Measurements from ENCODE around the gene LIN7A.
"Not testable (repeated sequence)": the region's sequence is repeated elsewhere in the genome, so short reads cannot be mapped to it uniquely, and the experiment has no call there.

Gene LIN7A

GRCh38 chr12:80878452-80878851 is 59.3 kb downstream of the LIN7A start:
- not testable (repeated sequence) for H3K36me3 ChIP-seq (ENCODE audit: control insufficient read depth, insufficient read depth, low read length); H3K4me3 ChIP-seq (ENCODE audit: low read depth, low read length); H3K9me3 ChIP-seq (ENCODE audit: control insufficient read depth, insufficient read depth, low read length); H3K4me1 ChIP-seq (ENCODE audit: control insufficient read depth, insufficient read depth, low read length); H3K27me3 ChIP-seq (ENCODE audit: control insufficient read depth, insufficient read depth, low read length); H3K9ac ChIP-seq (ENCODE audit: low read depth, low read length); H3K27ac ChIP-seq (ENCODE audit: low read depth, low read length)

GRCh38 chr12:80877721-80878265 is 59.9 kb downstream of the LIN7A start:
- Histone ChIP-seq H3K36me3 (ENCODE audit: control insufficient read depth, insufficient read depth, low read length) (no peaks in the 10 kb centered on the region), H3K9ac (ENCODE audit: low read depth, low read length) (no peak overlapping the region), H3K9me3 (ENCODE audit: control insufficient read depth, insufficient read depth, low read length) (no peaks in the 10 kb centered on the region), H3K27ac (ENCODE audit: low read depth, low read length) (no peak overlapping the region), H3K4me1 (ENCODE audit: control insufficient read depth, insufficient read depth, low read length) (peaks cover 2% of the 10 kb centered on the region; the same call in 1 of the 2 replicates), H3K4me3 (ENCODE audit: low read depth, low read length) (no peak overlapping the region), H3K27me3 (ENCODE audit: control insufficient read depth, insufficient read depth, low read length) (no peaks in the 10 kb centered on the region)

- H3K9me3 ChIP-seq (ENCODE audit: control insufficient read depth, insufficient read depth, low read length): no peaks in the 10 kb centered on the region
- no peaks in the 10 kb centered on the region for H3K4me1 ChIP-seq (ENCODE audit: control insufficient read depth, insufficient read depth, low read length)
- no peak overlapping the region for H3K9ac ChIP-seq (ENCODE audit: low read depth, low read length)
- no peaks in the 10 kb centered on the region for H3K27me3 ChIP-seq (ENCODE audit: control insufficient read depth, insufficient read depth, low read length)
- H3K4me3 ChIP-seq (ENCODE audit: low read depth, low read length): no peak overlapping the region
- no peak overlapping the region for H3K27ac ChIP-seq (ENCODE audit: low read depth, low read length)
- no peaks in the 10 kb centered on the region for H3K36me3 ChIP-seq (ENCODE audit: control insufficient read depth, insufficient read depth, low read length)
Measured at GRCh38 chr12:80872053-80872452, 65.7 kb downstream of the LIN7A start.

GRCh38 chr12:80869264-80869663 is 68.5 kb downstream of the LIN7A start:
- Histone ChIP-seq H3K4me1 (ENCODE audit: control insufficient read depth, insufficient read depth, low read length) (0 out of 2 replicates have a peak, but pooled peaks cover 6% of the 10 kb centered on the region), H3K9me3 (ENCODE audit: control insufficient read depth, insufficient read depth, low read length) (no peaks in the 10 kb centered on the region), H3K36me3 (ENCODE audit: control insufficient read depth, insufficient read depth, low read length) (no peaks in the 10 kb centered on the region), H3K27me3 (ENCODE audit: control insufficient read depth, insufficient read depth, low read length) (no peaks in the 10 kb centered on the region), H3K9ac (ENCODE audit: low read depth, low read length) (no peak overlapping the region), H3K4me3 (ENCODE audit: low read depth, low read length) (no peak overlapping the region), H3K27ac (ENCODE audit: low read depth, low read length) (no peak overlapping the region)

- H3K27me3 ChIP-seq (ENCODE audit: control insufficient read depth, insufficient read depth, low read length): no peaks in the 10 kb centered on the region
- no peaks in the 10 kb centered on the region for H3K36me3 ChIP-seq (ENCODE audit: control insufficient read depth, insufficient read depth, low read length)
- no peak overlapping the region for H3K27ac ChIP-seq (ENCODE audit: low read depth, low read length)
- 0 out of 2 replicates have a peak, but pooled peaks cover 9% of the 10 kb centered on the region for H3K4me1 ChIP-seq (ENCODE audit: control insufficient read depth, insufficient read depth, low read length)
- H3K4me3 ChIP-seq (ENCODE audit: low read depth, low read length): no peak overlapping the region
- no peak overlapping the region for H3K9ac ChIP-seq (ENCODE audit: low read depth, low read length)
- no peaks in the 10 kb centered on the region for H3K9me3 ChIP-seq (ENCODE audit: control insufficient read depth, insufficient read depth, low read length)
Measured at GRCh38 chr12:80868576-80868975, 69.2 kb downstream of the LIN7A start.

GRCh38 chr12:80867941-80868340 is 69.8 kb downstream of the LIN7A start:
- H3K4me1 ChIP-seq (ENCODE audit: control insufficient read depth, insufficient read depth, low read length): 0 out of 2 replicates have a peak, but pooled peaks cover 9% of the 10 kb centered on the region
- no peaks in the 10 kb centered on the region for H3K9me3 ChIP-seq (ENCODE audit: control insufficient read depth, insufficient read depth, low read length)
- no peak overlapping the region for H3K9ac ChIP-seq (ENCODE audit: low read depth, low read length)
- no peak overlapping the region for H3K4me3 ChIP-seq (ENCODE audit: low read depth, low read length)
- no peak overlapping the region for H3K27ac ChIP-seq (ENCODE audit: low read depth, low read length)
- no peaks in the 10 kb centered on the region for H3K27me3 ChIP-seq (ENCODE audit: control insufficient read depth, insufficient read depth, low read length)
- no peaks in the 10 kb centered on the region for H3K36me3 ChIP-seq (ENCODE audit: control insufficient read depth, insufficient read depth, low read length)

GRCh38 chr12:80864046-80864735 is 73.5 kb downstream of the LIN7A start:
- Histone ChIP-seq H3K27ac (ENCODE audit: low read depth, low read length) (no peak overlapping the region), H3K27me3 (ENCODE audit: control insufficient read depth, insufficient read depth, low read length) (no peaks in the 10 kb centered on the region), H3K9me3 (ENCODE audit: control insufficient read depth, insufficient read depth, low read length) (no peaks in the 10 kb centered on the region)

GRCh38 chr12:80862531-80862930 is 75.2 kb downstream of the LIN7A start:
- Histone ChIP-seq H3K9me3 (ENCODE audit: control insufficient read depth, insufficient read depth, low read length) (no peaks in the 10 kb centered on the region), H3K36me3 (ENCODE audit: control insufficient read depth, insufficient read depth, low read length) (no peaks in the 10 kb centered on the region), H3K27me3 (ENCODE audit: control insufficient read depth, insufficient read depth, low read length) (no peaks in the 10 kb centered on the region), H3K9ac (ENCODE audit: low read depth, low read length) (no peak overlapping the region), H3K27ac (ENCODE audit: low read depth, low read length) (no peak overlapping the region), H3K4me1 (ENCODE audit: control insufficient read depth, insufficient read depth, low read length) (0 out of 2 replicates have a peak, but pooled peaks cover 9% of the 10 kb centered on the region), H3K4me3 (ENCODE audit: low read depth, low read length) (no peak overlapping the region)

More at GRCh38 chr12:80864046-80864735, 73.5 kb downstream of the LIN7A start:
- Histone ChIP-seq H3K9ac (ENCODE audit: low read depth, low read length) (no peak overlapping the region), H3K4me1 (ENCODE audit: control insufficient read depth, insufficient read depth, low read length) (0 out of 2 replicates have a peak, but pooled peaks cover 9% of the 10 kb centered on the region), H3K4me3 (ENCODE audit: low read depth, low read length) (no peak overlapping the region), H3K36me3 (ENCODE audit: control insufficient read depth, insufficient read depth, low read length) (no peaks in the 10 kb centered on the region)

- no peak overlapping the region for H3K27ac ChIP-seq (ENCODE audit: low read depth, low read length)
- no peaks in the 10 kb centered on the region for H3K9me3 ChIP-seq (ENCODE audit: control insufficient read depth, insufficient read depth, low read length)
- no peaks in the 10 kb centered on the region for H3K36me3 ChIP-seq (ENCODE audit: control insufficient read depth, insufficient read depth, low read length)
- H3K4me1 ChIP-seq (ENCODE audit: control insufficient read depth, insufficient read depth, low read length): 0 out of 2 replicates have a peak, but pooled peaks cover 9% of the 10 kb centered on the region
- H3K9ac ChIP-seq (ENCODE audit: low read depth, low read length): no peak overlapping the region
- no peaks in the 10 kb centered on the region for H3K27me3 ChIP-seq (ENCODE audit: control insufficient read depth, insufficient read depth, low read length)
- no peak overlapping the region for H3K4me3 ChIP-seq (ENCODE audit: low read depth, low read length)
Measured at GRCh38 chr12:80861641-80862378, 75.9 kb downstream of the LIN7A start.

GRCh38 chr12:80860928-80861327 is 76.8 kb downstream of the LIN7A start:
- Histone ChIP-seq H3K4me1 (ENCODE audit: control insufficient read depth, insufficient read depth, low read length) (0 out of 2 replicates have a peak, but pooled peaks cover 9% of the 10 kb centered on the region), H3K27ac (ENCODE audit: low read depth, low read length) (no peak overlapping the region), H3K36me3 (ENCODE audit: control insufficient read depth, insufficient read depth, low read length) (no peaks in the 10 kb centered on the region), H3K4me3 (ENCODE audit: low read depth, low read length) (no peak overlapping the region), H3K27me3 (ENCODE audit: control insufficient read depth, insufficient read depth, low read length) (no peaks in the 10 kb centered on the region), H3K9ac (ENCODE audit: low read depth, low read length) (no peak overlapping the region), H3K9me3 (ENCODE audit: control insufficient read depth, insufficient read depth, low read length) (no peaks in the 10 kb centered on the region)

- Histone ChIP-seq H3K36me3 (ENCODE audit: control insufficient read depth, insufficient read depth, low read length) (no peaks in the 10 kb centered on the region), H3K4me1 (ENCODE audit: control insufficient read depth, insufficient read depth, low read length) (0 out of 2 replicates have a peak, but pooled peaks cover 9% of the 10 kb centered on the region), H3K9me3 (ENCODE audit: control insufficient read depth, insufficient read depth, low read length) (no peaks in the 10 kb centered on the region), H3K4me3 (ENCODE audit: low read depth, low read length) (no peak overlapping the region), H3K27ac (ENCODE audit: low read depth, low read length) (no peak overlapping the region), H3K9ac (ENCODE audit: low read depth, low read length) (no peak overlapping the region), H3K27me3 (ENCODE audit: control insufficient read depth, insufficient read depth, low read length) (no peaks in the 10 kb centered on the region)
Measured at GRCh38 chr12:80860206-80860605, 77.5 kb downstream of the LIN7A start.
